Measurements from ENCODE around the gene PCCA. TPM values are rescaled to one million over a fixed set of nuclear protein-coding genes. Genes with fewer than 3 reads are reported as not detected.

Gene PCCA
- total RNA-seq, 1 donor from 2014 or later, result 33.3 TPM

DNA sequence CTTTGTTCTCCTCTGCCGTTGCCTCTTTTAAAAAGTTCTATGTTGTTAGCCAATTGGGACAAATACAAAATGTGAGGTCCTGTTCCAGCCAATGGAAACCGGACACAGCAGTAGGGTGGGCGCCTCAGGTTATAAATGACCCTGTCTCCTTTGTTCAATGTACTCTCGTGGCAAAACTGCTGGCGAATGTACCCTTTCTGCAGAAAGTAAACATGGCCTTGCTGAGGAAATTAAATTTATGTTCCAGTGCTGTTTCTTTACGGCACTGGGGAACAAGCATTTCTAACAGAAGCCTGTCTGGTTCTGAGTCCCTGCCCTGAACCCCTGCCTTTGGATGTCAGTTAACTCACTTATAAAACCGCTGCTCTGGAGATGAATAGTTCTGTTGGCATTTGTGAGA lies 140.7 kb downstream of the PCCA start:
- no peaks in the 10 kb centered on the region for H3K9me3 Mint-ChIP-seq (ENCODE audit: unreplicated experiment)
- H3K27ac Mint-ChIP-seq (ENCODE audit: unreplicated experiment), result no peak overlapping the region
- no peak overlapping the region for H3K4me3 Mint-ChIP-seq (ENCODE audit: unreplicated experiment)
- H3K36me3 Mint-ChIP-seq (ENCODE audit: low read depth, unreplicated experiment), result no peaks in the 10 kb centered on the region
- H3K27me3 Mint-ChIP-seq (ENCODE audit: unreplicated experiment), result no peaks in the 10 kb centered on the region
- H3K4me1 Mint-ChIP-seq (ENCODE audit: unreplicated experiment), result peaks cover 8% of the 10 kb centered on the region
- DNase-seq (ENCODE audit: low spot score), result no peak
- no peak for TF ChIP-seq CTCF (IDR thresholded peaks at IDR 0.05; ENCODE audit: unreplicated experiment)

DNA sequence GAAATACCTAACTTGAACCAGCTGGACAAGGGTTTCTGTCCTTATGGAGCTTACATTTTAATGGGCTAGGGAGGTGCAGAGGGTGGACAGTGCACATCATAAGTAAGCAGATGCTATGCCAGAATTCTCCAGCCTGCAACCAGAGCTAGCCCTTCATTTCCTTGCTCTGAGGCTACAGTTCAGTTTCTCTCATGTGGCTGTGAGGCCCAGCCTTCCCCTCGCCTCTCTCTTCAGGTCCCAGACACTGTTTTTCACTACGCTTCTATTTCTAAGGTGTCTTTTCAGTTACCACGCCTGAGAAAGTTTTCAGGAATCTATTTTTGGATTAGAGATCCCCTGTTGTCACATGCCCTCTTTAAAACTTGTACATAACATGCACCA lies 141.9 kb downstream of the PCCA start:
- no peaks in the 10 kb centered on the region for H3K36me3 Mint-ChIP-seq (ENCODE audit: low read depth, unreplicated experiment)
- H3K4me3 Mint-ChIP-seq (ENCODE audit: unreplicated experiment), result no peak overlapping the region
- no peaks in the 10 kb centered on the region for H3K9me3 Mint-ChIP-seq (ENCODE audit: unreplicated experiment)
- TF ChIP-seq CTCF (IDR thresholded peaks at IDR 0.05; ENCODE audit: unreplicated experiment), result no peak
- H3K27ac Mint-ChIP-seq (ENCODE audit: unreplicated experiment), result no peak overlapping the region
- DNase-seq (ENCODE audit: low spot score), result no peak
- H3K4me1 Mint-ChIP-seq (ENCODE audit: unreplicated experiment), result peaks cover 17% of the 10 kb centered on the region
- H3K27me3 Mint-ChIP-seq (ENCODE audit: unreplicated experiment), result no peaks in the 10 kb centered on the region

GRCh38 chr13:100231176-100231575 lies 142.3 kb downstream of the PCCA start:
- Mint-ChIP-seq H3K27ac (ENCODE audit: unreplicated experiment) (no peak overlapping the region), H3K4me1 (ENCODE audit: unreplicated experiment) (peaks cover 20% of the 10 kb centered on the region), H3K27me3 (ENCODE audit: unreplicated experiment) (no peaks in the 10 kb centered on the region), H3K4me3 (ENCODE audit: unreplicated experiment) (no peak overlapping the region), H3K36me3 (ENCODE audit: low read depth, unreplicated experiment) (no peaks in the 10 kb centered on the region), H3K9me3 (ENCODE audit: unreplicated experiment) (no peaks in the 10 kb centered on the region)
- DNase-seq (ENCODE audit: low spot score), result no peak
- TF ChIP-seq CTCF (IDR thresholded peaks at IDR 0.05; ENCODE audit: unreplicated experiment), result no peak

DNA sequence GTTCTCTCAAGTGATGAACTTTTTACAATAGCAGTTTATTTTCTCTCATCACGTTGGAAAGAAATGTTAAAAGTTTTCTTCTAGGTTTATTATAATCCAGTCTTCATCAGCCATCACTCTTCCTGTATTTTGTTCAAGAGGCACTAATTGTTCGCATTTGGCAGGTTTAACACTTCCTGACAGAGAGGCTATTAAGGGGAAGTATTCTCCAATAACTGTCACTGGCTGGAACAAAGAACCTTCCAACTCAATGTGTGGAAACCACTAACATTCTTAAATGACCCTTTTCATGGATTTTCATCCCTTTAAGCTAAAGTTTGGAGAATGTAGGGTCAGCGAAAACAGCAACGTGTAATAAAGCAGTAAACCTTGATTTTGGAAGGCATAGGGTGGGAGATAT lies 145.1 kb downstream of the PCCA start:
- Mint-ChIP-seq H3K4me1 (ENCODE audit: unreplicated experiment) (peaks cover 23% of the 10 kb centered on the region), H3K36me3 (ENCODE audit: low read depth, unreplicated experiment) (peaks cover 4% of the 10 kb centered on the region), H3K27me3 (ENCODE audit: unreplicated experiment) (no peaks in the 10 kb centered on the region), H3K9me3 (ENCODE audit: unreplicated experiment) (no peaks in the 10 kb centered on the region), H3K4me3 (ENCODE audit: unreplicated experiment) (no peak overlapping the region), H3K27ac (ENCODE audit: unreplicated experiment) (peak overlapping the region; percentile 33)
- TF ChIP-seq CTCF (IDR thresholded peaks at IDR 0.05; ENCODE audit: unreplicated experiment), result no peak
- DNase-seq (ENCODE audit: low spot score), result no peak

DNA sequence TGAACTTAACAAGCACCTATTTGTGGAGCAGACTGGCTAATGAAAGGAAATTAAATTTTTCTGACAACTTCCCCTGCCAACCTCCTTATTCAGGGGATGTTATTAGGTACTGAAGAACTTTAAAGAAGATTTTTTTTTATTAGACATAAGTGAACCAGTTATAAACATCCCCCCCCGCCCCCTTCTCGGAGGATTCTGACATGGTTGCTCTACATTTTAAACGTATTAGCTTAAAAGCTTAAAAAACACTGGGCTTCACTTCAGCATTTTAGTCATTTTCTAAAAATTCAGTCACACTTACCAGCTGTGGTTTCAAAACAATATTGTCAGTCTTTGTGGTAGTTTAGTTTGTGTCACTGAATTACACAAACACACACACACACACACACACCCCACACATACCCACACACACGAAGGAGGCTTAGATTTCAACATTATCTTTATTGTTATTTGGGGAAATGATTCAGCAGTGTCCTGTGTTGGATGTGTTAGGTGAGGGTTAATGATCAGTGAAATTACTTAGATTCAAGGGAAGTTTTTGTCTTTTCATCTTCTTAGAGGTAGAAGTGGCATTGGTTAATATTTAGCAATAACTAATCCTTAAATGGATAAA lies 145.7 kb downstream of the PCCA start:
- Mint-ChIP-seq H3K4me3 (ENCODE audit: unreplicated experiment) (no peak overlapping the region), H3K36me3 (ENCODE audit: low read depth, unreplicated experiment) (peaks cover 4% of the 10 kb centered on the region), H3K27me3 (ENCODE audit: unreplicated experiment) (no peaks in the 10 kb centered on the region), H3K9me3 (ENCODE audit: unreplicated experiment) (no peaks in the 10 kb centered on the region), H3K27ac (ENCODE audit: unreplicated experiment) (peak overlapping the region; percentile 33), H3K4me1 (ENCODE audit: unreplicated experiment) (peaks cover 23% of the 10 kb centered on the region)
- TF ChIP-seq CTCF (IDR thresholded peaks at IDR 0.05; ENCODE audit: unreplicated experiment), result no peak
- no peak for DNase-seq (ENCODE audit: low spot score)

Data from endothelial cell (in vitro differentiated cells).